Heart left ventricle (tissue), 13 donors: ENCODE measurements around the gene RASGRP1.

ENCODE experiments used
- POLR2A ChIP-seq, 2 donors: fragments of 450-650 bp; IDR thresholded peaks; one replicate each; pipeline ENCODE4 v1.6.1; 2017; ENCODE audit warnings: antibody characterized with exemption in 2 of 2, mild to moderate bottlenecking in 2 of 2, moderate library complexity in 2 of 2
- TF ChIP-seq, protein P1 (sequence below), 12 donors: fragments of 200-600 bp; sonication (generic) in 4 of 12; IDR thresholded peaks; one replicate each; pipeline versions ENCODE4 v1.5.0 to v1.8.0; 2018 to 2022; ENCODE audit warnings: antibody characterized with exemption in 12 of 12, mild to moderate bottlenecking in 5 of 12
- donor health status: ischemic (EF 13 %, LVEDD 7.1; RV severe dilation, severe dysfunction).
- donor health status: DM: no; HTN: yes; CAD: no.
- donor health status: DM: no; HTN: no; CAD: no.
- donor health status: ischemic (EF 25% LVEDD 6.9; RV normal size, moderate dysfunction).
- donor health status: ischemic (EF 25% LVEDD 5.7; RV mildly dilated, moderate dysfunction).
- donor health status: ischemic (EF 35%, LVEDD 5.7; RV mildly dilated, moderate dysfunction).
- donor health status: nonischemic (EF 11% LVEDD 7.7; RV severe dilation, severe dysfunction).
- donor health status: DM: yes; HTN: yes; CAD: no.
- donor health status: PGD.
- donor health status: ischemic (EF 29% LVEDD 5.4; RV normal size, mild dysfunction).
- donor health status: nonischemic (EF 23%, LVEDD 6.1; RV moderate dilation, normal function).

DNA sequence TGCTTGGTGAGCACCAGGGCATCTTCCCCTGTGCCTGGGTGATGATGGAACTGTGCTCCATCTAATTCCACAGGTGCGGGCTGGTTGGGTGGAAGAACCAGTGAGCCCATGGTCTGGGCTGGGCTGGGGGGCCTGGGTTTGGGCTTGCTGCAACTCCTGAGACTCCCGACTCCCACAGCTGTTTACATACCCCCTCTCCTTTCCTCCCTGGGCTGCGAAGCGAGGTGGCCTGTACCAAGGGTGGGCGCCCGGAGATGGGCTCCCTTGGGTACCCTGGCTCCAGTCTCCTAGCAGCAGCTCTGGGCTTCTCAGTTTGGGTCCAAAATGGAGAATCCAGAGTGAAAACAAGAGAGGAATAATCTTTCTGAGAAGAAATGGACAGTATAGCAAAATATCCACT is 105.1 kb downstream of the RASGRP1 start:
- TF ChIP-seq POLR2A (IDR thresholded peaks at IDR 0.05), result no peak
- TF ChIP-seq, protein P1, sequence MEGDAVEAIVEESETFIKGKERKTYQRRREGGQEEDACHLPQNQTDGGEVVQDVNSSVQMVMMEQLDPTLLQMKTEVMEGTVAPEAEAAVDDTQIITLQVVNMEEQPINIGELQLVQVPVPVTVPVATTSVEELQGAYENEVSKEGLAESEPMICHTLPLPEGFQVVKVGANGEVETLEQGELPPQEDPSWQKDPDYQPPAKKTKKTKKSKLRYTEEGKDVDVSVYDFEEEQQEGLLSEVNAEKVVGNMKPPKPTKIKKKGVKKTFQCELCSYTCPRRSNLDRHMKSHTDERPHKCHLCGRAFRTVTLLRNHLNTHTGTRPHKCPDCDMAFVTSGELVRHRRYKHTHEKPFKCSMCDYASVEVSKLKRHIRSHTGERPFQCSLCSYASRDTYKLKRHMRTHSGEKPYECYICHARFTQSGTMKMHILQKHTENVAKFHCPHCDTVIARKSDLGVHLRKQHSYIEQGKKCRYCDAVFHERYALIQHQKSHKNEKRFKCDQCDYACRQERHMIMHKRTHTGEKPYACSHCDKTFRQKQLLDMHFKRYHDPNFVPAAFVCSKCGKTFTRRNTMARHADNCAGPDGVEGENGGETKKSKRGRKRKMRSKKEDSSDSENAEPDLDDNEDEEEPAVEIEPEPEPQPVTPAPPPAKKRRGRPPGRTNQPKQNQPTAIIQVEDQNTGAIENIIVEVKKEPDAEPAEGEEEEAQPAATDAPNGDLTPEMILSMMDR (IDR thresholded peaks at IDR 0.05), result no peak
